ENCODE measurements around the gene TRPV6. TPM values are rescaled to one million over a fixed set of nuclear protein-coding genes. Genes with fewer than 3 reads are reported as not detected.

Gene TRPV6
- total RNA-seq, 2 experiments from 2014 or later: not detected

GRCh38 chr7:142897691-142898090 is 12.1 kb upstream of the TRPV6 start:
- Mint-ChIP-seq H3K36me3 (ENCODE audit: low read depth) (no peaks in the 10 kb centered on the region), H3K4me1 (ENCODE audit: low read depth) (no peaks in the 10 kb centered on the region), H3K9me3 (no peaks in the 10 kb centered on the region), H3K4me3 (no peak overlapping the region), H3K27me3 (peaks cover 1% of the 10 kb centered on the region), H3K27ac (no peak overlapping the region)
- intact Hi-C loops (cut with micrococcal nuclease): no loop called here
- TF ChIP-seq CTCF (IDR thresholded peaks at IDR 0.05): no peak
- CTCF ChIA-PET: interaction anchor here (0.9 kb wide), 1 partner anchor 318 kb away, joined by 3 read pairs; no protein-coding TSS in a partner anchor
- DNase-seq: no peak
- ATAC-seq: no peak
- POLR2A ChIA-PET: interaction anchor here (0.7 kb wide), 1 partner anchor 37 kb away, joined by 3 read pairs; no protein-coding TSS in a partner anchor

GRCh38 chr7:142896741-142897379 is 11.3 kb upstream of the TRPV6 start:
- Mint-ChIP-seq H3K27me3 (peaks cover 1% of the 10 kb centered on the region), H3K9me3 (no peaks in the 10 kb centered on the region), H3K27ac (no peak overlapping the region), H3K4me1 (ENCODE audit: low read depth) (no peaks in the 10 kb centered on the region), H3K36me3 (ENCODE audit: low read depth) (no peaks in the 10 kb centered on the region), H3K4me3 (no peak overlapping the region)
- ATAC-seq (no peak), DNase-seq (no peak)
- no peak for TF ChIP-seq CTCF (IDR thresholded peaks at IDR 0.05)
- intact Hi-C loops (cut with micrococcal nuclease): no loop called here
- POLR2A ChIA-PET: no interaction called here
- CTCF ChIA-PET: no interaction called here

GRCh38 chr7:142896151-142896550 is 10.6 kb upstream of the TRPV6 start:
- Mint-ChIP-seq H3K9me3 (no peaks in the 10 kb centered on the region), H3K4me3 (no peak overlapping the region), H3K4me1 (ENCODE audit: low read depth) (no peaks in the 10 kb centered on the region), H3K27me3 (peaks cover 1% of the 10 kb centered on the region), H3K36me3 (ENCODE audit: low read depth) (no peaks in the 10 kb centered on the region), H3K27ac (no peak overlapping the region)
- POLR2A ChIA-PET: no interaction called here
- intact Hi-C loops (cut with micrococcal nuclease): no loop called here
- DNase-seq: no peak
- TF ChIP-seq CTCF (IDR thresholded peaks at IDR 0.05): no peak
- CTCF ChIA-PET: no interaction called here
- ATAC-seq: no peak

GRCh38 chr7:142894985-142895593 is 9.5 kb upstream of the TRPV6 start:
- ChIA-PET CTCF (interaction anchor here (1.0 to 1.2 kb wide), 3 partner anchors 16 to 320 kb away, joined by 3 read pairs; no protein-coding TSS in a partner anchor), POLR2A (interaction anchor here (0.8 kb wide), 1 partner anchor 23 kb away, joined by 3 read pairs; no protein-coding TSS in a partner anchor)
- DNase-seq (no peak), ATAC-seq (no peak)
- Mint-ChIP-seq H3K4me3 (no peak overlapping the region), H3K9me3 (no peaks in the 10 kb centered on the region), H3K27ac (no peak overlapping the region), H3K27me3 (peaks cover 1% of the 10 kb centered on the region), H3K4me1 (ENCODE audit: low read depth) (no peaks in the 10 kb centered on the region), H3K36me3 (ENCODE audit: low read depth) (no peaks in the 10 kb centered on the region)
- TF ChIP-seq CTCF (IDR thresholded peaks at IDR 0.05): no peak
- intact Hi-C loops (cut with micrococcal nuclease): no loop called here
